ENCODE data around the gene MDM2. TPM values are rescaled to one million over a fixed set of nuclear protein-coding genes. Genes with fewer than 3 reads are reported as not detected.

The MDM2 gene
- total RNA-seq, 1 experiment from 2014 or later: 207 TPM

DNA sequence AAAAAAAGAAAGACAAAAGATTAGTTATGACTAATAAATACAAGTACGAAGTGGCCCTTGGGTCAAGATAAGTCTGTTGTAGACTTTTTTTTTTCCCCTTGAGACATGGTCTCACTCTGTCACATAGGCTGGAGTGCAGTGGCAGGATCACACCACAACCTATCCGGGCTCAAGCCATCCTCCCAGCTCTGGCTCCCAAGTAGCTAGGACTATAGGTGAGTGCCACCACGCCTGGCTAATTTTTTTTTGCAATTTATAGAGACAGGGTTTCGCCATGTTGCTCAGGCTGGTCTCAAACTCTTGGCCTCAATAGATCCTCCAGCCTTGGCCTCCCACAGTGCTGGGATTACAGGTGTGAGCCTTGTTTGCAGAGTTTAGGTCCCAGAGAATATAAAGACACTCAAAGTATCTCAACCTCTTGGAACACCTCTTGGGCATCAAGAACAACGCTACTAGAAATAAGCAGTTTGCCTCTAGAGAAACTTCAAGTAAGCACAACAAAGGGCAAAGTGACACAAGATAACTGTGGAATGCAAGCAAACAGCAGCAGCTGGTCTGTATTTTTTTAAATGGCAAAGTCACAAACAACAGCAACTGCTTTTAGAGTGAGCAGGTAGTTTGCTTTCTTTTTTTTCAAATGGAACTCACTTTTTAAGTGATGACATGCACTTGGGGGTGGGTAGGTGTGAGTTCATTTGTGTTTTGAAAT is 3.9 kb upstream of the MDM2 start:
- ATAC-seq (no peak), DNase-seq (ENCODE audit: low spot score) (no peak)
- ChIA-PET CTCF (no interaction called here), POLR2A (interaction anchor here (0.7 kb wide), 1 partner anchor 293 kb away, joined by 4 read pairs; no protein-coding TSS in a partner anchor)
- Mint-ChIP-seq H3K27ac (peak overlapping the region; percentile 42; the same call in 1 of the 2 replicates), H3K4me3 (no peak overlapping the region), H3K36me3 (peaks cover 5% of the 10 kb centered on the region), H3K9me3 (no peaks in the 10 kb centered on the region), H3K27me3 (ENCODE audit: low read depth) (no peaks in the 10 kb centered on the region), H3K4me1 (peaks cover 35% of the 10 kb centered on the region)
- TF ChIP-seq FOXK1 (CRISPR knock-in tag; IDR thresholded peaks at IDR 0.05): no peak
- TF ChIP-seq, protein P1, sequence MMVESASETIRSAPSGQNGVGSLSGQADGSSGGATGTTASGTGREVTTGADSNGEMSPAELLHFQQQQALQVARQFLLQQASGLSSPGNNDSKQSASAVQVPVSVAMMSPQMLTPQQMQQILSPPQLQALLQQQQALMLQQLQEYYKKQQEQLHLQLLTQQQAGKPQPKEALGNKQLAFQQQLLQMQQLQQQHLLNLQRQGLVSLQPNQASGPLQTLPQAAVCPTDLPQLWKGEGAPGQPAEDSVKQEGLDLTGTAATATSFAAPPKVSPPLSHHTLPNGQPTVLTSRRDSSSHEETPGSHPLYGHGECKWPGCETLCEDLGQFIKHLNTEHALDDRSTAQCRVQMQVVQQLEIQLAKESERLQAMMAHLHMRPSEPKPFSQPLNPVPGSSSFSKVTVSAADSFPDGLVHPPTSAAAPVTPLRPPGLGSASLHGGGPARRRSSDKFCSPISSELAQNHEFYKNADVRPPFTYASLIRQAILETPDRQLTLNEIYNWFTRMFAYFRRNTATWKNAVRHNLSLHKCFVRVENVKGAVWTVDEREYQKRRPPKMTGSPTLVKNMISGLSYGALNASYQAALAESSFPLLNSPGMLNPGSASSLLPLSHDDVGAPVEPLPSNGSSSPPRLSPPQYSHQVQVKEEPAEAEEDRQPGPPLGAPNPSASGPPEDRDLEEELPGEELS (CRISPR knock-in tag; IDR thresholded peaks at IDR 0.05): no peak
- TF ChIP-seq, protein P2, sequence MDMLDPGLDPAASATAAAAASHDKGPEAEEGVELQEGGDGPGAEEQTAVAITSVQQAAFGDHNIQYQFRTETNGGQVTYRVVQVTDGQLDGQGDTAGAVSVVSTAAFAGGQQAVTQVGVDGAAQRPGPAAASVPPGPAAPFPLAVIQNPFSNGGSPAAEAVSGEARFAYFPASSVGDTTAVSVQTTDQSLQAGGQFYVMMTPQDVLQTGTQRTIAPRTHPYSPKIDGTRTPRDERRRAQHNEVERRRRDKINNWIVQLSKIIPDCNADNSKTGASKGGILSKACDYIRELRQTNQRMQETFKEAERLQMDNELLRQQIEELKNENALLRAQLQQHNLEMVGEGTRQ (CRISPR knock-in tag; IDR thresholded peaks at IDR 0.05): no peak
- no peak for TF ChIP-seq ZNF423 (CRISPR knock-in tag; IDR thresholded peaks at IDR 0.05)
- no peak for TF ChIP-seq HMGA2 (CRISPR knock-in tag; IDR thresholded peaks at IDR 0.05)
- TF ChIP-seq, protein P3, sequence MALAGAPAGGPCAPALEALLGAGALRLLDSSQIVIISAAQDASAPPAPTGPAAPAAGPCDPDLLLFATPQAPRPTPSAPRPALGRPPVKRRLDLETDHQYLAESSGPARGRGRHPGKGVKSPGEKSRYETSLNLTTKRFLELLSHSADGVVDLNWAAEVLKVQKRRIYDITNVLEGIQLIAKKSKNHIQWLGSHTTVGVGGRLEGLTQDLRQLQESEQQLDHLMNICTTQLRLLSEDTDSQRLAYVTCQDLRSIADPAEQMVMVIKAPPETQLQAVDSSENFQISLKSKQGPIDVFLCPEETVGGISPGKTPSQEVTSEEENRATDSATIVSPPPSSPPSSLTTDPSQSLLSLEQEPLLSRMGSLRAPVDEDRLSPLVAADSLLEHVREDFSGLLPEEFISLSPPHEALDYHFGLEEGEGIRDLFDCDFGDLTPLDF (CRISPR knock-in tag; IDR thresholded peaks at IDR 0.05): no peak
- no peak for TF ChIP-seq TEAD1 (CRISPR knock-in tag; IDR thresholded peaks at IDR 0.05)
- no peak for TF ChIP-seq ELF4 (CRISPR knock-in tag; IDR thresholded peaks at IDR 0.05; ENCODE audit: low read depth)
- TF ChIP-seq, protein P4, sequence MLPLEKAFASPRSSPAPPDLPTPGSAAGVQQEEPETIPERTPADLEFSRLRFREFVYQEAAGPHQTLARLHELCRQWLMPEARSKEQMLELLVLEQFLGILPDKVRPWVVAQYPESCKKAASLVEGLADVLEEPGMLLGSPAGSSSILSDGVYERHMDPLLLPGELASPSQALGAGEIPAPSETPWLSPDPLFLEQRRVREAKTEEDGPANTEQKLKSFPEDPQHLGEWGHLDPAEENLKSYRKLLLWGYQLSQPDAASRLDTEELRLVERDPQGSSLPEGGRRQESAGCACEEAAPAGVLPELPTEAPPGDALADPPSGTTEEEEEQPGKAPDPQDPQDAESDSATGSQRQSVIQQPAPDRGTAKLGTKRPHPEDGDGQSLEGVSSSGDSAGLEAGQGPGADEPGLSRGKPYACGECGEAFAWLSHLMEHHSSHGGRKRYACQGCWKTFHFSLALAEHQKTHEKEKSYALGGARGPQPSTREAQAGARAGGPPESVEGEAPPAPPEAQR (CRISPR knock-in tag; IDR thresholded peaks at IDR 0.05): no peak
- TF ChIP-seq ZNF671 (CRISPR knock-in tag; IDR thresholded peaks at IDR 0.05): no peak
- TF ChIP-seq TEAD4 (CRISPR knock-in tag; IDR thresholded peaks at IDR 0.05): no peak
- TF ChIP-seq, protein P5, sequence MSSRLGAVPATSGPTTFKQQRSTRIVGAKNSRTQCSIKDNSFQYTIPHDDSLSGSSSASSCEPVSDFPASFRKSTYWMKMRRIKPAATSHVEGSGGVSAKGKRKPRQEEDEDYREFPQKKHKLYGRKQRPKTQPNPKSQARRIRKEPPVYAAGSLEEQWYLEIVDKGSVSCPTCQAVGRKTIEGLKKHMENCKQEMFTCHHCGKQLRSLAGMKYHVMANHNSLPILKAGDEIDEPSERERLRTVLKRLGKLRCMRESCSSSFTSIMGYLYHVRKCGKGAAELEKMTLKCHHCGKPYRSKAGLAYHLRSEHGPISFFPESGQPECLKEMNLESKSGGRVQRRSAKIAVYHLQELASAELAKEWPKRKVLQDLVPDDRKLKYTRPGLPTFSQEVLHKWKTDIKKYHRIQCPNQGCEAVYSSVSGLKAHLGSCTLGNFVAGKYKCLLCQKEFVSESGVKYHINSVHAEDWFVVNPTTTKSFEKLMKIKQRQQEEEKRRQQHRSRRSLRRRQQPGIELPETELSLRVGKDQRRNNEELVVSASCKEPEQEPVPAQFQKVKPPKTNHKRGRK (CRISPR knock-in tag; IDR thresholded peaks at IDR 0.05; ENCODE audit: borderline replicate concordance): no peak
- TF ChIP-seq, protein P6, sequence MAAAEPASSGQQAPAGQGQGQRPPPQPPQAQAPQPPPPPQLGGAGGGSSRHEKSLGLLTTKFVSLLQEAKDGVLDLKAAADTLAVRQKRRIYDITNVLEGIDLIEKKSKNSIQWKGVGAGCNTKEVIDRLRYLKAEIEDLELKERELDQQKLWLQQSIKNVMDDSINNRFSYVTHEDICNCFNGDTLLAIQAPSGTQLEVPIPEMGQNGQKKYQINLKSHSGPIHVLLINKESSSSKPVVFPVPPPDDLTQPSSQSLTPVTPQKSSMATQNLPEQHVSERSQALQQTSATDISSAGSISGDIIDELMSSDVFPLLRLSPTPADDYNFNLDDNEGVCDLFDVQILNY (CRISPR knock-in tag; IDR thresholded peaks at IDR 0.05): no peak
- TF ChIP-seq RORB (CRISPR knock-in tag; IDR thresholded peaks at IDR 0.05): no peak
- TF ChIP-seq, protein P7, sequence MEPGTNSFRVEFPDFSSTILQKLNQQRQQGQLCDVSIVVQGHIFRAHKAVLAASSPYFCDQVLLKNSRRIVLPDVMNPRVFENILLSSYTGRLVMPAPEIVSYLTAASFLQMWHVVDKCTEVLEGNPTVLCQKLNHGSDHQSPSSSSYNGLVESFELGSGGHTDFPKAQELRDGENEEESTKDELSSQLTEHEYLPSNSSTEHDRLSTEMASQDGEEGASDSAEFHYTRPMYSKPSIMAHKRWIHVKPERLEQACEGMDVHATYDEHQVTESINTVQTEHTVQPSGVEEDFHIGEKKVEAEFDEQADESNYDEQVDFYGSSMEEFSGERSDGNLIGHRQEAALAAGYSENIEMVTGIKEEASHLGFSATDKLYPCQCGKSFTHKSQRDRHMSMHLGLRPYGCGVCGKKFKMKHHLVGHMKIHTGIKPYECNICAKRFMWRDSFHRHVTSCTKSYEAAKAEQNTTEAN (CRISPR knock-in tag; IDR thresholded peaks at IDR 0.05): no peak
- no peak for TF ChIP-seq SMAD4 (CRISPR knock-in tag; IDR thresholded peaks at IDR 0.05)
- TF ChIP-seq, protein P8, sequence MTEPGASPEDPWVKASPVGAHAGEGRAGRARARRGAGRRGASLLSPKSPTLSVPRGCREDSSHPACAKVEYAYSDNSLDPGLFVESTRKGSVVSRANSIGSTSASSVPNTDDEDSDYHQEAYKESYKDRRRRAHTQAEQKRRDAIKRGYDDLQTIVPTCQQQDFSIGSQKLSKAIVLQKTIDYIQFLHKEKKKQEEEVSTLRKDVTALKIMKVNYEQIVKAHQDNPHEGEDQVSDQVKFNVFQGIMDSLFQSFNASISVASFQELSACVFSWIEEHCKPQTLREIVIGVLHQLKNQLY (CRISPR knock-in tag; IDR thresholded peaks at IDR 0.05): no peak
